GM19043 (cell line): ENCODE results near the gene ADAMTS15.

ENCODE experiments used
- ATAC-seq: cut with Tn5 transposase; IDR thresholded peaks from one replicate; pipeline ENCODE4 v1.9.1; 2021; ENCODE audit warnings: low read depth; ENCODE audit not compliant: unreplicated experiment

Gene ADAMTS15

GRCh38 chr11:130416530-130416882 is 31.9 kb upstream of the ADAMTS15 start:
- no peak for ATAC-seq

GRCh38 chr11:130416906-130417305 is 31.5 kb upstream of the ADAMTS15 start:
- no peak for ATAC-seq

- no peak for ATAC-seq
These were observed 30.2 kb upstream of the ADAMTS15 start for GRCh38 chr11:130418210-130418609.

- no peak for ATAC-seq
These were observed 29.7 kb upstream of the ADAMTS15 start for GRCh38 chr11:130418756-130419155.

- no peak for ATAC-seq
These were observed 27.8 kb upstream of the ADAMTS15 start for GRCh38 chr11:130420478-130421198.

GRCh38 chr11:130421199-130421585 is 27.3 kb upstream of the ADAMTS15 start:
- ATAC-seq: no peak

GRCh38 chr11:130421697-130422096 is 26.7 kb upstream of the ADAMTS15 start:
- no peak for ATAC-seq

GRCh38 chr11:130422251-130422995 is 26.0 kb upstream of the ADAMTS15 start:
- no peak for ATAC-seq

GRCh38 chr11:130423541-130424142 is 24.8 kb upstream of the ADAMTS15 start:
- no peak for ATAC-seq

GRCh38 chr11:130424613-130425140 is 23.8 kb upstream of the ADAMTS15 start:
- ATAC-seq: no peak

GRCh38 chr11:130425156-130425555 is 23.3 kb upstream of the ADAMTS15 start:
- ATAC-seq: no peak

GRCh38 chr11:130426223-130426836 is 22.1 kb upstream of the ADAMTS15 start:
- no peak for ATAC-seq

GRCh38 chr11:130426837-130427341 is 21.6 kb upstream of the ADAMTS15 start:
- ATAC-seq: no peak

GRCh38 chr11:130427581-130428315 is 20.7 kb upstream of the ADAMTS15 start:
- no peak for ATAC-seq

GRCh38 chr11:130428316-130429119 is 19.9 kb upstream of the ADAMTS15 start, which contains the start of gene ADAMTS8:
ADAMTS8 (minus strand) TSS chr11:130428609; CDS start chr11:130428286, 323 bp downstream.
- no peak for ATAC-seq

GRCh38 chr11:130429120-130429681 is 19.2 kb upstream of the ADAMTS15 start:
- ATAC-seq: no peak

GRCh38 chr11:130429983-130430382 is 18.5 kb upstream of the ADAMTS15 start:
- no peak for ATAC-seq

- ATAC-seq: no peak
These were observed 17.1 kb upstream of the ADAMTS15 start for GRCh38 chr11:130431331-130431773.

GRCh38 chr11:130431801-130432200 is 16.6 kb upstream of the ADAMTS15 start:
- no peak for ATAC-seq
